ENCODE data around the gene WDTC1. TPM values are rescaled to one million over a fixed set of nuclear protein-coding genes. Genes with fewer than 3 reads are reported as not detected.

WDTC1 gene
- total and polyA plus RNA-seq, 2 of the 8 experiments (the other 6 are each of a cell fraction or from before 2014, with no cell fraction given): 7.5 to 18.7 TPM

GRCh38 chr1:27246194-27246593, 11.8 kb downstream of the WDTC1 start:
- Histone ChIP-seq H4K5ac (ENCODE audit: insufficient read length, low read depth, low read length) (no peak overlapping the region), H2AFZ (ENCODE audit: low read length) (no peak overlapping the region), H3K79me2 (ENCODE audit: control insufficient read depth in 1 of 2, insufficient read depth in 2 of 2, low read length in 2 of 2) (no peaks in the 10 kb centered on the region), H3K4me1 (replicated peaks in 1 of 4; ENCODE audit: control insufficient read depth in 3 of 4, insufficient read depth in 4 of 4, low read length in 3 of 4) (no peaks in the 10 kb centered on the region), H3K27ac (ENCODE audit: low read depth, low read length) (no peak overlapping the region), H2BK120ac (replicated peaks; ENCODE audit: low read depth, low read length) (no peak overlapping the region), H3K14ac (ENCODE audit: insufficient read length) (no peak overlapping the region), H4K8ac (ENCODE audit: extremely low read depth, insufficient read depth, low read length) (no peak overlapping the region), H3K4ac (replicated peaks; ENCODE audit: insufficient read length, low read depth, low read length) (no peak overlapping the region), H3K79me1 (ENCODE audit: low read depth, low read length) (no peaks in the 10 kb centered on the region), H3K4me3 (ENCODE audit: extremely low read depth in 1 of 4, insufficient read depth in 2 of 4, low read depth in 3 of 4, low read length in 4 of 4) (no peak overlapping the region), H4K20me1 (replicated peaks in 1 of 2; ENCODE audit: control insufficient read depth in 1 of 2, insufficient read depth in 2 of 2, low read length in 2 of 2) (no peaks in the 10 kb centered on the region), H3K27me3 (replicated peaks in 1 of 4; ENCODE audit: control insufficient read depth in 3 of 4, extremely low read depth in 1 of 4, insufficient read depth in 3 of 4, low read length in 3 of 4) (no peaks in the 10 kb centered on the region), H3K9me3 (ENCODE audit: insufficient read depth in 2 of 2, low read depth in 1 of 2, low read length in 1 of 2) (no peaks in the 10 kb centered on the region), H3K4me2 (ENCODE audit: insufficient read depth in 1 of 2, low read depth in 2 of 2, low read length in 2 of 2) (no peak overlapping the region), H4K91ac (replicated peaks; ENCODE audit: insufficient read length, low read length) (no peak overlapping the region), H2BK15ac (ENCODE audit: low read length) (no peak overlapping the region), H3K36me3 (ENCODE audit: control insufficient read depth in 2 of 4, insufficient read depth in 4 of 4, low read length in 3 of 4) (no peaks in the 10 kb centered on the region), H3K9ac (replicated peaks in 1 of 4; ENCODE audit: extremely low read depth in 1 of 4, low read depth in 3 of 4, low read length in 3 of 4) (no peak overlapping the region), H2BK12ac (ENCODE audit: low read depth, low read length) (no peak overlapping the region), H2BK20ac (ENCODE audit: low read length) (no peak overlapping the region), H3K56ac (replicated peaks; ENCODE audit: insufficient read length, low read depth, low read length) (no peak overlapping the region), H3K18ac (ENCODE audit: extremely low read depth, low read length) (no peak overlapping the region), H2AK5ac (ENCODE audit: low read depth, low read length) (no peak overlapping the region), H2BK5ac (ENCODE audit: low read depth, low read length) (no peak overlapping the region), H3K23ac (ENCODE audit: insufficient read length) (no peak overlapping the region), H3K23me2 (ENCODE audit: low read depth, low read length) (no peaks in the 10 kb centered on the region)
- no peak for TF ChIP-seq TBP (IDR thresholded peaks at IDR 0.05; ENCODE audit: low read depth, low read length)
- TF ChIP-seq GTF2F1 (IDR thresholded peaks at IDR 0.05; ENCODE audit: borderline replicate concordance, low read depth, low read length): no peak
- no peak for TF ChIP-seq BRCA1 (IDR thresholded peaks at IDR 0.05; ENCODE audit: low read depth, low read length)
- TF ChIP-seq SAP30 (IDR thresholded peaks at IDR 0.05; ENCODE audit: insufficient read depth, insufficient replicate concordance, low read length): no peak
- TF ChIP-seq TAF1 (IDR thresholded peaks at IDR 0.05; ENCODE audit: low read depth, low read length): no peak
- TF ChIP-seq SIRT6 (IDR thresholded peaks at IDR 0.05; ENCODE audit: low read length): no peak
- no peak for TF ChIP-seq BCL11A (IDR thresholded peaks at IDR 0.05; ENCODE audit: low read depth in 2 of 2, low read length in 2 of 2)
- no peak for TF ChIP-seq RBBP5 (IDR thresholded peaks at IDR 0.05; ENCODE audit: borderline replicate concordance, low read depth, low read length)
- TF ChIP-seq MAFK (IDR thresholded peaks at IDR 0.05; ENCODE audit: low read depth, low read length): no peak
- TF ChIP-seq JUND (IDR thresholded peaks at IDR 0.05; ENCODE audit: low read length): no peak
- TF ChIP-seq ATF3 (IDR thresholded peaks at IDR 0.05; ENCODE audit: insufficient read depth, low read depth, low read length): no peak
- WGBS, 2 experiments (ENCODE audit: extremely low coverage in 1 of 2, insufficient coverage in 1 of 2, insufficient read length in 1 of 2, insufficient replicate concordance in 2 of 2, low coverage in 1 of 2, low lambda C conversion rate in 2 of 2, missing lambda C conversion rate in 1 of 2): 92% methylated on average over 1 of the region's 1 CpG; no CpG with 5 or more reads in 1 of the 2 experiments
- CTCF ChIA-PET (ENCODE audit: partially characterized antibody): interaction anchor here (1.1 to 2.4 kb wide), 3 partner anchors 51 to 148 kb away, joined by 4 to 13 read pairs (median 5); no protein-coding TSS in a partner anchor
- FAIRE-seq (no peak), DNase-seq (ENCODE audit: low read depth in 1 of 2, low spot score in 2 of 2) (no peak)
- POLR2A ChIA-PET (ENCODE audit: partially characterized antibody): no interaction called here
